Fibroblast of skin of scalp (primary cell): ENCODE data around the gene LITAF. TPM values are rescaled to one million over a fixed set of nuclear protein-coding genes. Genes with fewer than 3 reads are reported as not detected.
A peak's percentile ranks its signal among the peaks of the same experiment; 100 is the strongest.

Source experiments
- DNase-seq: peaks from one replicate; pipeline ENCODE4 v3.0.0-alpha.2; 2013
- polyA plus RNA-seq, 2 experiments: library from polyadenylated mRNA; unstranded; fragments of 120-200 nt; gene quantifications; one replicate each; pipeline ENCODE4 v1.2.1, GENCODE V29; 2013; ENCODE audit not compliant: insufficient read length in 2 of 2

LITAF gene
- polyA plus RNA-seq (2013, experiment 1 of 2; ENCODE audit: insufficient read length) = 21.2 TPM
- polyA plus RNA-seq (2013, experiment 2 of 2; ENCODE audit: insufficient read length) = 22.2 TPM

DNA sequence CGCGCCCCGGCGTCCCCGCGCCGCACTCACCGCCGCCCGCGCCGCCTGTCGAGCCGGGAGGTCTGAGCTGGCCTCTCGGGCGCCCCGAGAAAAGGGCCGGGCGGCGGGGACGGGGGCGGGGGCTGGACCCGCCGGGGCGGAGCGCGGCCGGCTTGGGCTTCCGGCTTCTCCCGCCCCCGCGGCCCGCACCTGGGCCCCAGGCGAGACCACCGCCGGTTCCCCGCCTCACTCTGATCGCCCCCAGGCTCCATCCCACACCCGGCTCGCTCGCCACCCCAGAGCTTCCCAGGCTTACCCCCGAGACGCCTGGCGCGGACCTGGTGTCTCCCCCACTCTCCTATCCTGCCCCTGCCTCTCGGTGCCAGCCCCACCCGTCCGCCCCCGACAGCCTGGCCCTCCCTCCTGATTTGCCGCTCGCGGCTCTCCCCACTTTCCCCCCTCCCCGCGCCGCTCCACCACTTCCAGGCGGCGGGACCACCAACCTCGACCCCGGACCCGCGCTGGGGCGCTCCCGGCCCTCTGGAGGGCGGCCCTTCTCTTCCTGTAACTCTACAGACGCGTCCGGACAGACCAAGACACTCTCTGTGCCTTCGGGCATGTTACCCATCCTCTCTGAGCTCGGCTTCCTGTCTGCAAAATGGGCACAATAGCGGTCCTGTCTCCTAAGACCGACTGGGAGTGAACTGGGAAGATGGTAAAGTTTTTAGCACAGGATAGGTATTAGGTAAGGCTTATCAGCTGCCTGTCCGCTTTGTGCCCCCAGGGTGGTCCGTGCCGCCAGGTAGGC is at the start of gene LITAF:
TSS of gene LITAF (minus strand) at position 64 of the 787 bp plus-strand sequence. CDS start 30,189 bp downstream, outside the sequence.
- peak; percentile 54 for DNase-seq

DNA sequence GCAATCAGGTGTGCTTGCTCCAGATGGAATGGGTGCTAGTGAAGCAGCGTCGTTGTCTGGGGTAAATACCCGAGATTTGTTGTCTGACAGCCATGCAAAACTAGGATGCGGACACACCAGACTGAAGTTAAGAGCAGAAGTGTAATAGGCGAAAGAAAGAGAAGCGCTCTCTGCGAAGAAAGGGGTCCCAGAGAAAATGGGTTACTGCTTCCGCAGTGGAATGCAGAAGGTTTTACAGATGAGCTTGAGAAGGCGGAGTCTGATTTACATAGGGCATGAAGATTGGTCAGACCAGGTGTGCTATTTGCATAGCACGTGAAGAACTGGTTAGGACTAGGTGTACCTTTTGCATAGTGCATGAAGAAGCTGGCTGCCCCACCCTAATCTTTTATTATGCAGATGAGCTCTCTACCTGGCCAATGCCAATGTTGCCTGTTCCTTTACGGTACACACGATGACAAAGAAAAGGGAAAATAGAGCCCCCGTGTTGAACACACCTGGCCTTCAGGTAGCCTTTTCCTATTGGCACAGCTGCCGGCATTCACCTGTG is 49.5 kb upstream of the LITAF start:
- no peak for DNase-seq

DNA sequence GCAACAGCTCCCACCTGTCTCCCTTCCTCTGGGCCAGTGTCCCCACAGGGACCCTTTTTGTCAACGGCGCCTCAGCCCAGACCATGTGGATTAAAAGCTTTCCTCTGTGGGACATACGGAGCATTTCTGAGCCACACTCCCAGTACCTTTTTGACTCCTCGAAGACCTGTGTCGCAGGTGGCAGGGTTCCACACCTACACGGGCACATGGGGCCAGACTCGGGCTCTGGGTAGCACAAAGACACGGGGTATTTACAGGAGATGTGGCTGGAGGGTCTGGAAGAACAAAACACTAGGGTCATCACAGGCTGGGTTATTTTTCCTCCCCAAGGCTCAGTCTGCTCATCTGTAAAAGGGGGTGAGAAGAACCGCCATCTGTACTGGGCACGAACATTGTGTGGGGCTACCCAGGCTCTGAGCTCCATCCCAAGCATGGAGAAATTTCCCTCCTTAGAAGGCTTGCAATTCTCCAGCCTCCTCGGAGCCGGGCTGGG is 49.0 kb upstream of the LITAF start:
- DNase-seq = no peak

DNA sequence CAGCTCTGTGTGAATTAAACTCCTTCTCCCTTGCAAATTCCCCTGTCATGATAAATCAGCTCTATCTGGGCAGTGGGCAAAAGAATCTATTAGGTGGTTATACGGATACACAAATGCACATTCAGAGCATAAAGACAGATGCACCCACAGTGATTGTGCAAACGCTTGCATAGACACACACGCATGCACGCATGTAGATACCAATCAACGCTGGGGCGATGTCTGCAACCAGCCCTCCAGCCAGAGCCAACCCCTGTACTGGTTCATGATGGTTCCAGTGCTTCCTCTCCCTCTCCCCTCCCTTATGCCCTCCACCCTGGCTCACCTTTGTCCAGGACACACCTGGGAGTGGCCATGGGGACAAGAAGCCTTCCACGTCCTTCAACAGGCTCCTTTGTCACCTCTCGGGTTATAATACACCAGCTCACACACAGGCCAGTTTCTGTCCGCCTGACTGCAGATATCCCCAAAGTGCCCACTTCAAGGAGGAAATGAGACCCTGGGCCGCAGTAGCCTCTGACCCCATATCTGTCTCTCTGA is 48.5 kb upstream of the LITAF start:
- DNase-seq = no peak

DNA sequence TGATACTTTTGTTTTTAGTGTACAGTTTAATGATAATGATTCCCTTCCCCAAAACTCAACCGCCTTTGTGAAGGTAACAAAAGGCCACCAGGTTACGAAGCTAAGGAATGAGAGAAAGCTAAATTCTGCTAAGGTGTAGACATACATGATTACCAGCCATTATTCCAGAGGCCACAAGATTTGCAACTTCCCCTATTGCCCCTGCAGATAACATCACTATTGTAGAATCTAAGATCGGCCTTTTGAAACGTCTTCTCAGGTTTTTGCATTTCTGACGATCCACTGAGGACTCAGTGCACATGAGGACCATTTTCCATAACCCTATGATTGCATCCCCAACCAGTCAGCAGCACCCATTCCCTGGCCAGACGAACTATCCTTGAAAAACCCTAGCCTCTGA is 47.6 kb upstream of the LITAF start:
- no peak for DNase-seq

DNA sequence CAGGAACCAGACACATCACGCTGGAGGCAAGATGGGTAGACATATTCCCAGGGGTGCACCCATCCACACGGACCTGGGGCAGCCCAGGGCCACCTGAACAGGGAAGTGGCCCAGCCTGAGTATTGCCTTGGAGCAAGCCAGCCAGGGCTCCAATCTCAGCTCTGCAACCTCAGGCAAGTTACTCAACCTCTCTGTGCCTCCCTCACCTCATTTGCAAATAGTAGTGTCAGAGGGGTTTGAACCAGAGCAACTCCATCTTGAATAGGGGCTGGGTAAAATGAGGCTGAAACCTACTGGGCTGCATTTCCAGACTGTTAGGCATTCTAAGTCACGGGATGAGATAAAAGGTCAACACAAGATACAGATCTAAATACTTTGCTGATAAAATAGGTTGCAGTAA is 46.4 kb upstream of the LITAF start:
- DNase-seq = no peak

DNA sequence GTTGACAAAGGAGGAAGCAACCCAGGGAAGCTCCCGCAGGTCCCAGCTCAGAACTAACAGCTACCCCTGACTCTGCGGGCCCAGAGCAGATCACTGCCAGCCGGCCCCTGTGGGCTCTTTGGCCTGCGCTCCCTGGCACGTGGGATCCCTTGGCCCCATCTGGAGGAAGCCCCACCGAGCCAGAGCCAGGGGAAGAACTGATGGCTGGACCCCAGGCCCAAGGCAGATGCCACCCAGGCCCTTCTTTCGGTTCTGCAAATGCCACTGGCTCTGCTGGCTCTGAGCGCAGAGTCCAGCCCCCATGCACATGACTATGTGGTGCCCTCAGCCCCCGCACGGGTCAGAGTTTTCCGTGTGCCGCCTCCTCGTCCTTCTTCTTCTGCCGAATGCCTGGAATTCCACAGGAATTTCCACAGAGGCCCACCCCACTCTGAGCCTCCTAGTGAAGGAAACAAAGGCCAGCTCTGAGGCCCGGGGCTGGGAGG is 45.8 kb upstream of the LITAF start:
- peak; percentile 71 for DNase-seq

DNA sequence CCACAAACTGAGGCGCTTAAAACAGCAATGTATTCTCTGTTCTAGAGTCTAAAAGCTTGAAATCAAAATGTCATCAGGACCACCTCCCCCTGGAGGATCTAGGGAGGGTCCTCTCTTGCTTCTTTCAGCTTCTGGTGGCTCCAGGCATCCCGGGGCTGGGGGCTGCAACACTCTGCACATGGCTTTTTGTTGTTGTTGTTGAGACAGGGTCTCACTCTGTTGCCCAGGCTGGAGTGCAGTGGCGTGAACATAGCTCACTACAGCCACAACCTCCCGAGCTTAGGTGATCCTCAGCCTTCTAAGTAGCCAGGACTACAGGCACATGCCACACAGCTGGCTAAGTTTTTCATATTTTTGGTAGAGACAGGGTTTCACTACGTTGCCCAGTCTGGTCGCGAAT is 44.5 kb upstream of the LITAF start:
- DNase-seq = no peak

DNA sequence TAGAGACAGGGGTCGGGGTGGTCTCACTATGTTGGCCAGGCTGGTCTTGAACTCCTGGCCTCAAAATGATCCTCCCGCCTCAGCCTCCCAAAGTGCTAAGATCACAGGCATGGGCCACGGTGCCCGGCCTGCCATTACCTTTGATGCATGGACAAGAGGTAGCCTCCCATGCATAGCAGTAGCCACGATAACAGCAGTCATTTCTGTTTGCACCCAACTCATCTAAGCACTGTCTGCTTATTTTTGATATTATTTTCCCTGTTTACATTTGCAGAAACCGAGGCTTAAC is 44.0 kb upstream of the LITAF start:
- no peak for DNase-seq

DNA sequence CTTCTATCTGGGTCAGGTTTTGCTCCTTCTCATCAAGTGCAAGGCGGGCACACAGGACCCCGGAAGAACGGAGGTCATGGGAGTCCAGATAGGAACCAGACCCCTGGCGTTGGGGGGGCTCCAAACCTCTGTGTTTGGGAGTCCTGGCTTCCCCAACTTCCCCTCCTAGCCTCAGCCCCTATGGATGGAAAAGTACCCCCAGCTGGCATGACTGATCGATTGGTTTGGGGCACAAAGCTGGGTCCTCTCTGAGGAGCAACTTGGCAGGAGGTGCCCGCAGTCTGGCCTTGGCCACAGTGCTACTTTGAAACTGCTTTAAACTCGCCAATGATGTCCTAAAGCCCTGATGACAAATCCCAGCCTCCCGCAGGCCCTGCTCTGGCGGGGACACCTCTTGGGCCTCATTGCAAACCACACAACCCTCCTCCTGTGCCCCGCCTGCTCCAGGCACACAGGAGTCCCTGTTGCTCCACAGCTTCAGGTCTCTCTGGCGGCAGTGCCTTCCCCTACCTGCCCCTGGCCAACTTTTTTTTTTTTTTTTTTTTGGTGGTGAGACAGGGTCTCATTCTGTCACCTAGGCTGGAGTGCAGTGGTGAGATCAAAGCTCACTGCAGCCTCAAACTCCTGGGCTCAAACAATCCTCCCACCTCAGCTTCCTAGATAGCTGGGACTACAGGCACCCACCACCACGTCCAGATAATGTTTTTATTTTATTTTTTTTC is 43.5 kb upstream of the LITAF start:
- no peak for DNase-seq

DNA sequence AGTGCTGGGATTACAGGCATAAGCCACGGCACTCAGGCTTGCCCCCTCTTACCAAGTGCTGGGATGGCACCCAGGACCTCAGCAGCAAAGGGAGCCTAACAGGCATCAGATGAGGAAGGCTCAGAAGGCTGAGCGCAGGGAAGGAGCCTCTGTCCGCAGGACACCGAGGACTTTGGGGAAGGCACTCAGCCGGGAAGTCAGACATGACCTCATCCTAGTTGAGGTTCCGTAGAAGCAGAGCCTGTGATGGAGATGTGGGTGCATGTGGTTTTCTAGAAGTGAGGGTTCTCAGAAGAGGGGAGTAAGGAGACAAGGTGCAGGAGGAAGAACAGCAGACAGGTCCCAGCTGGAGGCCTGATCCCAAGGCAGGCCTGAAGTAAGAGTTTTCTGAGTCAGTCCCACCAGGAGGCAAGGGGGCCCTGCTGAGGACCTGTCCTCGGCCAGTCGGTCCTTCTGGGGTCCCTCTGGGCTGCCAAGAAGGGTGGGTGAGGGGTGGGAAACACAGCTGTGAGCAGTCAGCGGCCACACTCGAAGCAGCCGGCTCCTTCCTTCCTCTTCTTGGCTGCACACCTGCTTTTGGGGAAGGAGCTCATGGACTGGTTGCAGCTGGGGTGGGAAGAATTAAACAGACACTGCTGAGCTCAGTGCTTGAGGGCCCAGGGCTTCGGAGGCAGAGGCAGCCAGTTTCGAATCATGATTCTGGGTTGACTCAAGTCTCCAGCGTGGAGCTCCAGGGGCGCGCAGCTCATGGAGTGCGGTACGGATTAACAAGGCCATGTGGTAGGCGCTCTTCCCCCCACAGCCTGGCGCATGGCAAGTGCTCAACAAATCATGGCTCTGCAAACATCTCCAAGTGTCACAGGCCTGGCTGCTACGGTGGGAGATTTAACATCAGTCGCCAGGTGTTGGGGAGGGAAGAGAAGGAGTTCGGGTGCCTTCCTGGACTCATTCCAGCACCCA is 42.6 kb upstream of the LITAF start:
- DNase-seq = no peak

DNA sequence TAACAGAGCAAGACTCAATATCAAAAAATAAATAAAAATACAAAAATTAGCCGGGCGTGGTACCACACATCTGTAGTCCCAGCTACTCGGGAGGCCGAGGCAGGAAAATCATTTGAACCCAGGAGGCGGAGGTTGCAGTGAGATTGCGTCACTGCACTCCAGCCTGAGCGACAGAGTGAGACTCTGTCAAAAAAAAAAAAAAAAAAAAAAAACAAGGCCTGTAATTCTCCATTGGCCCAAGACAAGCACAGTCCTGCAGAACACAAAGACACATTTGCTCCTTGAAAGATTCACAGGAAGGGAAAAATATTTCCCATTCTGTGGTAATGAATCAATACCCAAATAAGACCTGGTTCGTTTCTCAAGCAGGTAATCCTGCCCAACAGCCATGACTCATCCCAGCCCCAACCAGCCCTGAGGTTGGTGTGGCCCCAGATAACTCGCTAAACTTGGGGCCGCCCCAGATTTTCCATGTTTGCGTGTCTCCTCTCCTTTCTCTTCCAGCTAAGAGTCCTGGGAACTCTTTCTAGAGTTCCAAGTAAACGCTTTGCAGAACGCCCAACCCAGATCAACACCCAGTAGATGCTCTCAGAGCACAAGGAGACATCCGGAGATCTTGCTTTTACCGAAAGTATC is 41.2 kb upstream of the LITAF start:
- DNase-seq = peak; percentile 46

DNA sequence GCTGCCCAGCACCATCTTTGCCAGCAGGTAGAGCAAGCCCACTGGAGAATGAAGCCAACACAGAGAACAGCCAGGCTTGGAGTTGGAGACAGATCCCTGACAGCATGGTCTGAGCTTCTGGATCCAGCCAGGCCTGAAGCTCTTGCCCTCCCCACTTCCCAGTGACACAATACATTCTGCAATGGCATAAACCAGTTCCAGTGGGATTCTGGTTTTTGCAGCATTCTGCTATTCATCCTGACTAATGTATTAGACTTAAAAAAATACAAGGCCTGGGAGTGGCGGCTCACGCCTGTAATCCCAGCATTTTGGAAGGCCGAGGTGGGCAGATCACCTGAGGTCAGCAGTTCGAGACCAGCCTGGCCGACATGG is 40.6 kb upstream of the LITAF start:
- DNase-seq = no peak

DNA sequence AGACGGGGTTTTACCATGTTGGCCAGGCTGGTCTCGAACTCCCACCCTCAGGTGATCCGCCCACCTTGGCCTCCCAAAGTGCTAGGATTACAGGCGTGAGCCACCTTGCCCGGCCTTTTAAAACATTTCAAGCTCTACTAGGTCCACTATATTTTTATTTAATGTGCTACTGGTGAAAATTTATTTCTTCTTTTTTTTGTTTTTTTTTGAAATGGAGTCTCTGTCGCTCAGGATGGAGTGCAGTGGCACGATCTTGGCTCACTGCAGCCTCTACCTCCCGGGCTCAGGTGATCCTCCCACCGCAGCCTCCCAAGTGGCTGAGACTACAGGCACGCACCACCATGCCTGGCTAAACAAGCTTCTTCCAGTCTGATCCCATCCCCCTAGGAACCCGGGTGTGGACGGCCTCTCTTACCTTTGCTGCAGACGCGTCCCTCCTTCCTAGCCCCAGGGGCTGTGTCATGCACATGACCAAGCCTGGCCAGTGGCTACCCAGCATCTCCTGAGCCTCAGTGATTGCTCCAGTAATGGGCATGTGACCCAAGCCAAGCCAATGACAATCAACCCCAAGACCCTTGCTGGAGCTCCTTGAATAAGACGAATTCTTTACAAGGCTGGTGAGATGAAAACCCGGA is 40.1 kb upstream of the LITAF start:
- no peak for DNase-seq

DNA sequence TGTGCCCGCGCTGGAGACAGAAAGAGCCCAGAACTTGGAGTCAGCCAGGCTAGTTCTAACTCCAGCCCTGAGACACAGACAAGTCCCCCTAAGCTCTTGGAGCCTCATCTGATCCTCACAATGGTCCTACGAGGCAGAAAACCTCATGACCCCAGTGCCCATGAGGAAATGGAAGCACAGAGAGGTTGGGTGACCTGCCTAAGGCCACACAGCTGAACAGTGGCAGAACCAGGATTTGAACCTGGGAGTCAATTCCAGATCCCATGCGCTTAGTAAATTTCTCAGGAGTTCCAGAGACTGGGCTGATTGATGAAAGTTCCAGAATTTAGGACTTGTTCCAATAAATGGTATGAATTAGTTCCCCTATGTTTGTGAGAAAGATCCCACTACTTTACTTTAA is 39.0 kb upstream of the LITAF start:
- DNase-seq = no peak

DNA sequence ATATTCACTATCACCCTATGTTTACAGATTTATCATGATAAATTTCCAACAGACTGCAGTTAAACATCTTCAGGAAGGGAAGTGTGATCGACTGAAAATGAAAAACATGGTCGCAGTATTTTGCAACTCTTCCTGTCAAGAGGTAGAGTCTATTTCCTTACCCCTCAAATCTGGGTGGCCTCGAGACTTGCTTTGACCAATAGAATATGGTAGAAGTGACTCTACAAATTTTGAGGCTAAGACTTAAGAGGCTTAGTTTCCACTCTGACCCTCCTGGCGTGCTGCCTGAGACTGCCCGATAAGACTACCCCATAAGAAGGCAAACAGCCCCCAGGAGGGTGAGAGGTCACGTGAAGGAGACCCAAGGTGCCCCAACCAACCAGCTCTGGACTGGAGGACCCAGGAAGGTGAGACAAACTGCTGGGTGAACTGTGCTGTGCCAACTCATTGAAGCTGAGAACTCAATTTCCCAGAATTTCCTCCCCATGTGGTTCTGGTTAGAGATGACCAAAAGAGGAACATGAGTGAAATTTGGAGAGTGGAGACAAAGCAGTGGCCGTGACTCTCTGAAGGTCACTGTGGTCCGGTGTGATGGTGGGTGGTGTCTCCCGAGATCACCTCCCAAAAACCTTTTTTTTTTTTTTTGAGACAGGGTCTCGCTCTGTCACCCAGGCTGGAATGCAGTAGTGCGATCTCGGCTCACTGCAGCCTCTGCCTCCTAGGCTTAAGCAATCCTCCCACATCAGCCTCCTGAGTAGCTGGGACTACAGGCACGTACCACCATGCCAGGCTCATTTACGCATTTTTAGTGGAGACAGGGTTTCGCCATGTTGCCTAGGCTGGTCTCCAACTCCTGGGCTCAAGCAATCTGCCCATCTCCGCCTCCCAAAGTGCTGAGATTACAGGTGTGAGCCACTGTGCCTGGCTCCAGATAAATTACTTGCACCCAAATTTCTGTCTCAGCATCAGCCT is 38.2 kb upstream of the LITAF start:
- DNase-seq = no peak

DNA sequence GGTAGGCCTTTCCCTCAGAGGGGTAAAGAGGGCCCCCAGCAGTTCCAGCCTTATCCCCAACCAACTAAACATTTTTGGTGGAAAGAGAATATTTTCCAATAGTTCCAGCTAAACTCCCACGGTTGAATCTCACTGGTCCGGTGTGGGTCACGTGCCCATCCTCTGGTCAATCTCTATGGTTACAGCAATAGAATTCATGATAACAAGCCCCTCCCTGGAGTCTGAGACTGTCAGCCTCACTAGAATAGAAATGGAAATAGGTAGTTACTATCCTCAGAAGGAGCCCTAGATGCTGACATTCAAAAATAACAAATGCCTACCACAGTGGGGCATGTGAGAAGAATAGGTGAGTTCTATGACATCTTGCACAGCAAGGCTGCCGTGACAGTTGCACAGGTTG is 37.5 kb upstream of the LITAF start:
- no peak for DNase-seq

DNA sequence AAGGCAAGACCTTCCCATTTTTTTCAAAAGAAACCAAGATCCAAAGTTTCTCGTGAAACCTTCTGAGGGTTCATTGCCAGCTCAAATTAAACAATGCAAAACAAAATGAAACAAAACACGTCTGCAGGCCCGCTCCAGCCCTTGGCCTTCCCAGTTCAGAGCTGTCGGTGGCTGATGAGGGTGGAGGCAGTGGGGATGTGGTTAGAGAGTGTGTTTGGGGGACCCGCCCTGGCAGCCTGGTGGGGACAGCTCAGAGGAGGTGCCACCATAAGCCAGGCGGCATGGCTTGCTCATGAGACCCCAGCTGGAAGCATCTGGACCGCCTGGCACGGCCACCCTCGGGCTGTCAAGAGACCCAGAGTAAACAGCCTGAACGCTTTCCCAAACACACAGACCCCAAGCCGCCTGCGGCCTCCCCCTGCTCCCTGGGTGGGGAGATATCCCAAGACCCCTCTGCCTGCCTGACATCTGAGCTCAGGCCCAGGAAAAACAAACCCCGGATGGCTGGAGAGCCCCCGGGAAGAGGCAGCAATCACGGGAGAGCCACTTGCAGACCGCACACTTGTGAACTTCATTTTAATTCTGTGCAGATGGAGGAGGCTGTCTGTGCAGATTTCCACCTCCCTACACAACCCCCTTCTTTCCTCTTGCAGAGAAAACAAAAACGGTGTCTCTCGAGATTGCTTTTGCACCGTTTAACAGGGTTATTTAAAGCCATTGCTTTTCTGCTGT is 35.4 kb upstream of the LITAF start:
- no peak for DNase-seq

DNA sequence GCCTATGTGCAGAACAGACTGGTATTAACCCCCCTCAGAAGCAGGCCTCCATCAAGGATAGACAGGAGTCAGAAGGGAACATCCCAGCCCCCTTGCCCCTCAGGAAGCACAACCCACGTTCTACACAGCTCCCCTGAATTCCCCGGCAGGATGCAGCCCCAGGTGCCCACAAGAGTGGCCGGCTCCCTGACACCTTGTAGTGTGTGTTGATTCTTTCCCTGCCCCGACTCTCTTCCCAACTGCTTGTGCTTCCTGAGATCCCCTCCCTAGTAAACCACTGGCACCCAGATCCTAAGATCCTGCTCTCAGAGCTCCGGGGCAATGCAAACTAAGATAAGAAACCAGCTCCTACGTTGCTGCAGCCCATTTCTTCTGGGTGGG is 34.8 kb upstream of the LITAF start:
- no peak for DNase-seq
